ENCODE data around the gene PLPP3. TPM values are rescaled to one million over a fixed set of nuclear protein-coding genes. Genes with fewer than 3 reads are reported as not detected.
A peak's percentile ranks its signal among the peaks of the same experiment; 100 is the strongest.

PLPP3 gene
- total RNA-seq, 1 donor from 2014 or later: 236 TPM

GRCh38 chr1:56473582-56474270 lies 105.6 kb downstream of the PLPP3 start:
- Histone ChIP-seq H3K27me3 (no peaks in the 10 kb centered on the region), H3K27ac (no peak overlapping the region), H3K9me3 (no peaks in the 10 kb centered on the region), H3K36me3 (no peaks in the 10 kb centered on the region), H3K4me3 (no peak overlapping the region), H3K4me1 (peaks cover 41% of the 10 kb centered on the region)
- intact Hi-C loops (cut with DNase I): no loop called here
- TF ChIP-seq POLR2AphosphoS5 (IDR thresholded peaks at IDR 0.05; ENCODE audit: insufficient read depth in 1 of 2, low read depth in 1 of 2) (no peak), POLR2A (IDR thresholded peaks at IDR 0.05) (no peak)
- DNase-seq (ENCODE audit: extremely low spot score in 2 of 2): peak in 1 of 2 donors; percentile 77

- Histone ChIP-seq H3K9me3 (no peaks in the 10 kb centered on the region), H3K27me3 (no peaks in the 10 kb centered on the region), H3K4me1 (peaks cover 44% of the 10 kb centered on the region), H3K4me3 (no peak overlapping the region), H3K27ac (no peak overlapping the region), H3K36me3 (no peaks in the 10 kb centered on the region)
- TF ChIP-seq POLR2A (IDR thresholded peaks at IDR 0.05) (no peak), CTCF (IDR thresholded peaks at IDR 0.05) (no peak), POLR2AphosphoS5 (IDR thresholded peaks at IDR 0.05; ENCODE audit: insufficient read depth in 1 of 2, low read depth in 1 of 2) (no peak)
- peak in 1 of 2 donors; percentile 54 for DNase-seq (ENCODE audit: extremely low spot score in 2 of 2)
- intact Hi-C loops (cut with DNase I): no loop called here
Observed at GRCh38 chr1:56472860-56473259, 106.5 kb downstream of the PLPP3 start.

- no peaks in the 10 kb centered on the region for H3K36me3 ChIP-seq
- TF ChIP-seq POLR2AphosphoS5 (IDR thresholded peaks at IDR 0.05; ENCODE audit: insufficient read depth in 1 of 2, low read depth in 1 of 2): peak in 1 of 2 donors; percentile 75
- TF ChIP-seq CTCF (IDR thresholded peaks at IDR 0.05): no peak
- H3K4me3 ChIP-seq: no peak overlapping the region
- no peaks in the 10 kb centered on the region for H3K9me3 ChIP-seq
- no peaks in the 10 kb centered on the region for H3K27me3 ChIP-seq
- peak in 1 of 2 donors; percentile 32 for DNase-seq (ENCODE audit: extremely low spot score in 2 of 2)
- intact Hi-C loops (cut with DNase I): no loop called here
- peak overlapping the region; percentile 14 for H3K27ac ChIP-seq
- H3K4me1 ChIP-seq: peaks cover 36% of the 10 kb centered on the region
Observed at GRCh38 chr1:56469640-56470371, 109.6 kb downstream of the PLPP3 start.

- TF ChIP-seq CTCF (IDR thresholded peaks at IDR 0.05) (no peak), POLR2A (IDR thresholded peaks at IDR 0.05) (no peak), POLR2AphosphoS5 (IDR thresholded peaks at IDR 0.05; ENCODE audit: insufficient read depth in 1 of 2, low read depth in 1 of 2) (no peak)
- intact Hi-C loops (cut with DNase I): no loop called here
- H3K4me3 ChIP-seq: no peak overlapping the region
Observed at GRCh38 chr1:56468518-56468917, 110.8 kb downstream of the PLPP3 start.

GRCh38 chr1:56466538-56466937 lies 112.8 kb downstream of the PLPP3 start:
- no peak overlapping the region for H3K4me3 ChIP-seq
- no peaks in the 10 kb centered on the region for H3K36me3 ChIP-seq
- DNase-seq (ENCODE audit: extremely low spot score in 2 of 2): no peak
- TF ChIP-seq CTCF (IDR thresholded peaks at IDR 0.05) (no peak), POLR2AphosphoS5 (IDR thresholded peaks at IDR 0.05; ENCODE audit: insufficient read depth in 1 of 2, low read depth in 1 of 2) (no peak), POLR2A (IDR thresholded peaks at IDR 0.05) (no peak)
- peaks cover 20% of the 10 kb centered on the region for H3K4me1 ChIP-seq
- H3K9me3 ChIP-seq: no peaks in the 10 kb centered on the region
- H3K27me3 ChIP-seq: no peaks in the 10 kb centered on the region
- H3K27ac ChIP-seq: no peak overlapping the region
- intact Hi-C loops (cut with DNase I): no loop called here

More at GRCh38 chr1:56468518-56468917, 110.8 kb downstream of the PLPP3 start:
- Histone ChIP-seq H3K27ac (no peak overlapping the region), H3K27me3 (no peaks in the 10 kb centered on the region), H3K36me3 (no peaks in the 10 kb centered on the region), H3K9me3 (no peaks in the 10 kb centered on the region), H3K4me1 (peaks cover 29% of the 10 kb centered on the region)
- no peak for DNase-seq (ENCODE audit: extremely low spot score in 2 of 2)
